Activated CD8-positive, alpha-beta T cell treated with anti-CD3 and anti-CD28 coated beads for 36 hours (primary cell): ENCODE measurements around the gene MYBBP1A. TPM values are rescaled to one million over a fixed set of nuclear protein-coding genes. Genes with fewer than 3 reads are reported as not detected.

Experiments
- ATAC-seq: fragments of 200-7000 bp; cut with Tn5 transposase; one replicate; pipeline ENCODE4 v1.10.0; 2021; ENCODE audit warnings: mild to moderate bottlenecking, moderate library complexity
- CTCF ChIA-PET: fragments of 350-600 bp; sonication (Branson Sonifier 250); formaldehyde crosslinking; loops from one replicate; lab custom pipeline; 2021; ENCODE audit warnings: antibody characterized with exemption; lab: Charles Lee
- POLR2A ChIA-PET: fragments of 350-600 bp; sonication (Branson Sonifier 250); formaldehyde crosslinking; loops from one replicate; lab custom pipeline; 2021; ENCODE audit warnings: antibody characterized with exemption; lab: Charles Lee
- DNase-seq: peaks from one replicate; pipeline ENCODE4 v3.0.0-alpha.2; 2020
- H3K27ac Mint-ChIP-seq: one replicate; pipeline ENCODE4 v1.8.0; 2021; ENCODE audit warnings: mild to moderate bottlenecking, mixed read lengths
- H3K27me3 Mint-ChIP-seq: one replicate; pipeline ENCODE4 v1.8.0; 2021; ENCODE audit warnings: mixed read lengths
- H3K36me3 Mint-ChIP-seq: one replicate; pipeline ENCODE4 v1.8.0; 2021; ENCODE audit warnings: low read depth, mixed read lengths
- H3K4me1 Mint-ChIP-seq: one replicate; pipeline ENCODE4 v1.8.0; 2021; ENCODE audit warnings: low read depth, mixed read lengths
- H3K4me3 Mint-ChIP-seq: one replicate; pipeline ENCODE4 v1.8.0; 2021; ENCODE audit warnings: mild to moderate bottlenecking, moderate library complexity, mixed read lengths
- H3K9me3 Mint-ChIP-seq: one replicate; pipeline ENCODE4 v1.8.0; 2021; ENCODE audit warnings: mixed read lengths
- CTCF ChIP-seq: fragments of 200-600 bp; IDR thresholded peaks from one replicate; pipeline ENCODE4 v1.8.0; 2022; ENCODE audit warnings: antibody characterized with exemption, mild to moderate bottlenecking
- intact Hi-C: fragments of 100-400 bp; cut with micrococcal nuclease; formaldehyde crosslinking; loops from one replicate; pipeline ENCODE4 v1.10.0; 2022
- total RNA-seq, 2 experiments: library from RNA; stranded (reverse); gene quantifications; one replicate each; pipeline ENCODE4 v1.2.3, GENCODE V29; 2021

MYBBP1A gene
- total RNA-seq, 2 experiments from 2014 or later: 104 to 107 TPM

GRCh38 chr17:4573669-4574068, 18.5 kb upstream of the MYBBP1A start:
- TF ChIP-seq CTCF: no peak
- ATAC-seq (peak; percentile 99), DNase-seq (peak; percentile 88)
- H3K9me3 Mint-ChIP-seq: no peaks in the 10 kb centered on the region
- H3K4me3 Mint-ChIP-seq: no peak overlapping the region
- ChIA-PET POLR2A (interaction anchor here (1.0 kb wide), 1 partner anchor 18 kb away, joined by 3 read pairs; no protein-coding TSS in a partner anchor), CTCF (interaction anchor here (1.3 to 1.6 kb wide), 3 partner anchors 9 to 52 kb away, joined by 5 to 9 read pairs (median 6); no protein-coding TSS in a partner anchor)
- H3K4me1 Mint-ChIP-seq: peaks cover 15% of the 10 kb centered on the region
- H3K36me3 Mint-ChIP-seq: no peaks in the 10 kb centered on the region
- H3K27me3 Mint-ChIP-seq: no peaks in the 10 kb centered on the region
- intact Hi-C loops: no loop called here
- H3K27ac Mint-ChIP-seq: no peak overlapping the region

GRCh38 chr17:4573115-4573514, 17.9 kb upstream of the MYBBP1A start:
- Mint-ChIP-seq H3K4me3 (no peak overlapping the region), H3K9me3 (no peaks in the 10 kb centered on the region), H3K4me1 (peaks cover 15% of the 10 kb centered on the region), H3K27me3 (no peaks in the 10 kb centered on the region), H3K36me3 (no peaks in the 10 kb centered on the region), H3K27ac (no peak overlapping the region)
- POLR2A ChIA-PET: interaction anchor here (1.0 kb wide), 1 partner anchor 17 kb away, joined by 3 read pairs; no protein-coding TSS in a partner anchor
- no peak for TF ChIP-seq CTCF
- CTCF ChIA-PET: interaction anchor here (1.3 to 1.6 kb wide), 3 partner anchors 8 to 52 kb away, joined by 5 to 9 read pairs (median 6); no protein-coding TSS in a partner anchor
- ATAC-seq (no peak), DNase-seq (no peak)
- intact Hi-C loops: no loop called here

- Mint-ChIP-seq H3K4me3 (no peak overlapping the region), H3K27ac (no peak overlapping the region)
Observed at GRCh38 chr17:4572131-4572530, 16.9 kb upstream of the MYBBP1A start.

GRCh38 chr17:4569591-4569990, 14.4 kb upstream of the MYBBP1A start:
- Mint-ChIP-seq H3K27ac (no peak overlapping the region), H3K9me3 (no peaks in the 10 kb centered on the region), H3K36me3 (no peaks in the 10 kb centered on the region), H3K4me1 (peaks cover 22% of the 10 kb centered on the region), H3K4me3 (no peak overlapping the region), H3K27me3 (no peaks in the 10 kb centered on the region)
- CTCF ChIA-PET: interaction anchor here (0.9 to 1.7 kb wide), 4 partner anchors 12 to 55 kb away, joined by 3 to 6 read pairs (median 4); no protein-coding TSS in a partner anchor
- no peak for DNase-seq
- no peak for TF ChIP-seq CTCF
- ATAC-seq: no peak
- POLR2A ChIA-PET: interaction anchor here (0.8 to 1.0 kb wide), 3 partner anchors 15 to 151 kb away, joined by 3 read pairs; no protein-coding TSS in a partner anchor
- intact Hi-C loops: loop anchor here (10.0 kb wide), 1 partner anchor 135 kb away; the partner anchor contains the start of gene PELP1

More at GRCh38 chr17:4572131-4572530, 16.9 kb upstream of the MYBBP1A start:
- CTCF ChIA-PET: no interaction called here
- no peaks in the 10 kb centered on the region for H3K27me3 Mint-ChIP-seq
- H3K9me3 Mint-ChIP-seq: no peaks in the 10 kb centered on the region
- no peak for ATAC-seq
- no peak for DNase-seq
- intact Hi-C loops: no loop called here
- H3K4me1 Mint-ChIP-seq: peaks cover 15% of the 10 kb centered on the region
- TF ChIP-seq CTCF: no peak
- H3K36me3 Mint-ChIP-seq: no peaks in the 10 kb centered on the region
- POLR2A ChIA-PET: no interaction called here

- DNase-seq: peak; percentile 71
- H3K4me1 Mint-ChIP-seq: peaks cover 29% of the 10 kb centered on the region
- POLR2A ChIA-PET: interaction anchor here (0.6 to 1.3 kb wide), 6 partner anchors 12 to 414 kb away, joined by 3 to 4 read pairs (median 3); partner anchors contain the start of gene MYBBP1A
- H3K36me3 Mint-ChIP-seq: no peaks in the 10 kb centered on the region
- H3K27ac Mint-ChIP-seq: no peak overlapping the region
- ATAC-seq: peak; percentile 40
- intact Hi-C loops: loop anchor here (2.0 to 10.0 kb wide), 2 partner anchors 58 to 138 kb away; partner anchors contain the start of gene PELP1
- peak; percentile 76 for TF ChIP-seq CTCF
- CTCF ChIA-PET: interaction anchor here (0.7 to 4.4 kb wide), 54 partner anchors 8 to 489 kb away, joined by 3 to 101 read pairs (median 4); partner anchors contain the start of genes C17orf107, MYBBP1A, PLD2 and SMTNL2
- H3K27me3 Mint-ChIP-seq: no peaks in the 10 kb centered on the region
- no peak overlapping the region for H3K4me3 Mint-ChIP-seq
- H3K9me3 Mint-ChIP-seq: no peaks in the 10 kb centered on the region
Observed at GRCh38 chr17:4566785-4567184, 11.6 kb upstream of the MYBBP1A start.
